RWPE2 (cell line): ENCODE results near the gene CTNNBIP1.
A peak's percentile ranks its signal among the peaks of the same experiment; 100 is the strongest.

Source experiments
- ATAC-seq: fragments of 200-7000 bp; cut with Tn5 transposase; 3 replicates; pipeline ENCODE4 v1.9.1; 2021; ENCODE audit warnings: low read depth
- DNase-seq: peaks from one replicate; pipeline ENCODE4 v3.0.0-alpha.2; 2020; ENCODE audit warnings: low spot score
- H3K27ac ChIP-seq: fragments of 450-650 bp; 2 replicates; pipeline ENCODE4 v1.5.1; 2017; ENCODE audit warnings: mild to moderate bottlenecking; ENCODE audit not compliant: poor library complexity, severe bottlenecking
- H3K27me3 ChIP-seq: fragments of 250-450 bp; sonication (Bioruptor Pico); 2 replicates; pipeline ENCODE4 v1.5.1; 2021; ENCODE audit warnings: mild to moderate bottlenecking, moderate library complexity; ENCODE audit not compliant: insufficient read depth, poor library complexity, severe bottlenecking
- H3K36me3 ChIP-seq: fragments of 250-450 bp; sonication (Bioruptor Pico); 2 replicates; pipeline ENCODE4 v1.5.1; 2020; ENCODE audit warnings: low read depth, mild to moderate bottlenecking, moderate library complexity
- H3K4me1 ChIP-seq: fragments of 250-450 bp; sonication (Bioruptor Pico); 2 replicates; pipeline ENCODE4 v1.5.1; 2021; ENCODE audit warnings: mild to moderate bottlenecking, moderate library complexity; ENCODE audit not compliant: insufficient read depth, poor library complexity, severe bottlenecking
- H3K4me3 ChIP-seq: fragments of 250-450 bp; sonication (Bioruptor Pico); 2 replicates; pipeline ENCODE4 v1.5.1; 2021; ENCODE audit warnings: mild to moderate bottlenecking, moderate library complexity; ENCODE audit not compliant: severe bottlenecking
- H3K9me3 ChIP-seq: fragments of 250-450 bp; sonication (Bioruptor Pico); 2 replicates; pipeline ENCODE4 v1.5.1; 2021; ENCODE audit warnings: mild to moderate bottlenecking, moderate library complexity; ENCODE audit not compliant: severe bottlenecking
- CTCF ChIP-seq: fragments of 450-650 bp; IDR thresholded peaks from one replicate; pipeline ENCODE4 v1.5.1; 2017; ENCODE audit warnings: mild to moderate bottlenecking, moderate library complexity; ENCODE audit not compliant: poor library complexity, severe bottlenecking

CTNNBIP1 gene

GRCh38 chr1:9824702-9825089 lies 85.4 kb downstream of the CTNNBIP1 start:
- H3K27ac ChIP-seq: peak overlapping the region; percentile 92
- no peaks in the 10 kb centered on the region for H3K9me3 ChIP-seq
- H3K4me1 ChIP-seq: peaks cover 37% of the 10 kb centered on the region
- no peaks in the 10 kb centered on the region for H3K27me3 ChIP-seq
- no peak for ATAC-seq
- no peak for TF ChIP-seq CTCF
- DNase-seq: no peak
- peak overlapping the region; percentile 95 for H3K4me3 ChIP-seq
- peaks cover under 1% of the 10 kb centered on the region; the same call in 1 of the 2 replicates for H3K36me3 ChIP-seq

- Histone ChIP-seq H3K36me3 (peaks cover 6% of the 10 kb centered on the region), H3K27me3 (no peaks in the 10 kb centered on the region), H3K9me3 (no peaks in the 10 kb centered on the region), H3K27ac (peak within 1 kb of the TSS; percentile 92), H3K4me1 (peaks cover 40% of the 10 kb centered on the region), H3K4me3 (peak within 1 kb of the TSS; percentile 95)
- peak; percentile 91 for DNase-seq
- no peak for TF ChIP-seq CTCF
- peak; percentile 31 for ATAC-seq
These were observed 85.9 kb downstream of the CTNNBIP1 start, which contains the start of gene CLSTN1 for GRCh38 chr1:9823943-9824701. Gene CLSTN1, minus strand, starts transcription at chr1:9823965. Its CDS starts 232 bp downstream, at chr1:9823733.

GRCh38 chr1:9823693-9823942 lies 86.5 kb downstream of the CTNNBIP1 start:
- Histone ChIP-seq H3K27me3 (no peaks in the 10 kb centered on the region), H3K36me3 (peaks cover 7% of the 10 kb centered on the region), H3K9me3 (no peaks in the 10 kb centered on the region), H3K4me1 (peaks cover 43% of the 10 kb centered on the region), H3K4me3 (peak overlapping the region; percentile 95), H3K27ac (peak overlapping the region; percentile 92)
- no peak for TF ChIP-seq CTCF
- ATAC-seq (no peak), DNase-seq (no peak)

- H3K4me3 ChIP-seq: peak overlapping the region; percentile 95
- peak; percentile 71 for DNase-seq
These were observed 87.0 kb downstream of the CTNNBIP1 start for GRCh38 chr1:9822897-9823692.

More at GRCh38 chr1:9822897-9823692, 87.0 kb downstream of the CTNNBIP1 start:
- H3K27me3 ChIP-seq: no peaks in the 10 kb centered on the region
- H3K27ac ChIP-seq: peak overlapping the region; percentile 92
- no peak for ATAC-seq
- no peaks in the 10 kb centered on the region for H3K9me3 ChIP-seq
- peaks cover 42% of the 10 kb centered on the region for H3K4me1 ChIP-seq
- peaks cover 7% of the 10 kb centered on the region for H3K36me3 ChIP-seq
- no peak for TF ChIP-seq CTCF
